T-helper 2 cell treated with Interferon-gamma antibody and Interleukin-4, amounts not matched to agents 100 ng/mL and 5 ng/mL, for 36 hours (primary cell): ENCODE results near the gene LRRC70. TPM values are rescaled to one million over a fixed set of nuclear protein-coding genes. Genes with fewer than 3 reads are reported as not detected.
"Not testable (repeated sequence)": the region's sequence is repeated elsewhere in the genome, so short reads cannot be mapped to it uniquely, and the experiment has no call there.

Experiments used
- intact Hi-C: fragments of 100-400 bp; cut with micrococcal nuclease; formaldehyde crosslinking; loops from one replicate; pipeline ENCODE4 v1.15.1; 2023
- total RNA-seq: library from RNA; stranded (reverse); gene quantifications from 2 replicates; pipeline ENCODE4 v1.2.3, GENCODE V29; 2022

Gene LRRC70, protein sequence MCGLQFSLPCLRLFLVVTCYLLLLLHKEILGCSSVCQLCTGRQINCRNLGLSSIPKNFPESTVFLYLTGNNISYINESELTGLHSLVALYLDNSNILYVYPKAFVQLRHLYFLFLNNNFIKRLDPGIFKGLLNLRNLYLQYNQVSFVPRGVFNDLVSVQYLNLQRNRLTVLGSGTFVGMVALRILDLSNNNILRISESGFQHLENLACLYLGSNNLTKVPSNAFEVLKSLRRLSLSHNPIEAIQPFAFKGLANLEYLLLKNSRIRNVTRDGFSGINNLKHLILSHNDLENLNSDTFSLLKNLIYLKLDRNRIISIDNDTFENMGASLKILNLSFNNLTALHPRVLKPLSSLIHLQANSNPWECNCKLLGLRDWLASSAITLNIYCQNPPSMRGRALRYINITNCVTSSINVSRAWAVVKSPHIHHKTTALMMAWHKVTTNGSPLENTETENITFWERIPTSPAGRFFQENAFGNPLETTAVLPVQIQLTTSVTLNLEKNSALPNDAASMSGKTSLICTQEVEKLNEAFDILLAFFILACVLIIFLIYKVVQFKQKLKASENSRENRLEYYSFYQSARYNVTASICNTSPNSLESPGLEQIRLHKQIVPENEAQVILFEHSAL
- total RNA-seq = 0.98 and 1.3 TPM in 2 replicates

DNA sequence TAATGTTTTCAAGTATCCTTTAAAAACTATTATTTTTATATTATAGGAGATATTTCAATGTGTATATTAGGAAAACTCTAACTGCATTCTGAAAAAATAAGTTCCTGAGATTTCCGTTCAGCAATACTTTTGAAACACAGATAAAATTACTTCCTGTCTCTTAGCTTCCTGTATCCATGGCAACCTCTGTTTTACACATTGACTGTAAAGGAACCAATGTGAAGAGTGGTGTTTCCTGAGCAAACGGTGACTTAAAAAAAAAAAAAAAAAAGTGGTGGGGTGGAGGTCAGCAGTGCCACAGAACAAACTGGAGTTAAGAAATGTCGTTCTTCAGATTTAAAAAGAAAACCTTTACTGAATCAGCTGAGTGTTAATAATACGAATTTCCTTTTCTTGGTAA is at the start of gene LRRC70:
Gene LRRC70 (plus strand): TSS at position 280 of the 400 bp plus-strand sequence. CDS start 620 bp downstream, outside the sequence.
- intact Hi-C loops = loop anchor here (1.0 to 10.0 kb wide), 3 partner anchors 94 to 291 kb away; no protein-coding TSS in a partner anchor

DNA sequence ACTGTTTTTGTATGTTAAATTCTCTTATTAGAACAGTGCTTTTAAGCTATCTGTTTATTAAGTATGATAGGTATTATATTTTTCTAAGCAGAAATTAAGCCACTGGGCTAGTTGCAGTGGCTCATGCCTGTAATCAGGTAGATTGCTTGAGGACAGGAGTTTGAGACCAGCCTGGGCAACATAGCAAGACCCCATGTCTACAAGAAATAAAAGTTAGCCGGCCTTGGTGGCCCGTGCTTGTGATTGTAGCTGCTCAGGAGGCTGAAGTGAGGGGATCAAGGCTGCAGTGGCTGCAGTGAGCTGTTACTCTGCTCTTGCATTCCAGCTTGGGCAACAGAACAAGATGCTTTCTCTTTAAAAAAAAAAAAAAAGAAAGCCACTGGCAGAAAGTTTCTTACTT is 45.0 kb upstream of the LRRC70 start:
- intact Hi-C loops = no loop called here

DNA sequence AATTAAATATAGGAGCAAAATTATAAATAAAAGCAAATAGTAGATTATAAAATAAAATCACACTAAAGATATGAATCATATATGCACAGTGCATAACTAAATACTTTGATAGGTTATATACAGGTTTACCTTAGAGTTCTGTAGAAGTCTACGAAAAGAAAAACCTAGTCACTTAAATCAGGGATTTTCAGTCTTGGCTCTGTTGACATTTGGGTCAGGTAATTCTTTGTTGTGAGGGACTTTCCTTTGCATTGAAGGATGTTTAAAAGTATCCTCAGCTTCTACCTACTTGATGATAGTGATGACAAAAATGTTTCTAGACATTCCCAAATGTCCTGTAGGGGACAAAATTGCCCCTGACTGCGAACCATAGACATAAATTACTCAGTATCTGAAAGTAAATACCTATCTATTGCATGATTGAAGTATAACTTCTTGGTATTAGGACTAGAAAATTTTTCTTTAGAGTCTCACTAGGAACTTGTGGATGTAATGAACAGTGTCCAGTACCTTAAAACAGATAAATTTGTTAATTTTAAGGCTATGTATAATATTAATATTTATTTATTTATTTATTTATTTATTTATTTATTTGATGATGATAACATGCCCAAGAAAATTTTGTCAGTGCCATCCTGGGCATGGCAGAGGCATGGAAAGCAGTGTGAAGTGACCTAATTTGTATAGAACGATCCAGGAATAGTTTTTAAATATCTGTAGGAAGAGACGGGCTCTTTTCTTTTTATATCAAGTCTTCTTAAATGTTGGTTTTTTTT is 44.0 kb upstream of the LRRC70 start:
- intact Hi-C loops = no loop called here

DNA sequence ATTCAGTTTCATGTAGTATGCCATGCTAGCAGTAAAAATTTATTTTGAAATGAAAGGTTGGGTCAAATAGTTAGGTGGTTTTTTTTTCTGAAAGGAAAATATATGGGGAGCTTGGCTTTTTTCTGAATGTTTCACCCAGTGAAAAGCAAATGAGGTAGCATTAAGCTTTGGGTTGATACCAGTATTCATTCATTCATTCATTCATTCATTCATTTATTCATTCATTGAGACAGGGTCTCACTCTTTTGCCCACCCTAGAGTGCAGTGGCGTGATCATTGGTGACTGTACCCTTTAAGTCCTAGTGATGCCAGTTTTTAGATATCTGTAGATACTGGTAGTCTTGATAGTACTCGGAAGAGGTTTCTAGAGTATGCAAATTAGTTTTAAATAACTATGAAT is 42.4 kb upstream of the LRRC70 start:
- intact Hi-C loops = no loop called here

DNA sequence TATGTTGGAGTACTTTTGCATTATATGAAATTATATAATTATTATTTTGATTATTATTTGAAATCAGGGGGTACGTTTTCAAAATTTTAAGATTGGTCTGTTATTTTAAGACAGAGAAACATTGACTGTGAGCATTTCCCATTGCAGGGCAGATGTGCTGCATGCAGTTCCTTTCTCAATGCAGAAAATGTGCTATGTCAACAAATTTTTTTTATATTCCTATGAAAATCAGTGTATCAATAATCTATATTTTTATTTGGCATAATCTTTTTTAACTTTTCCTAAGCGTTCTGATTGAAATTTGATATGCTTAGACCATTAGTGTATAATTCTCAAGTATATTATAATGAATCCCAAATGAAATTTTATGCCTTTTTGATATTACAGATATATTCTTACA is 41.8 kb upstream of the LRRC70 start:
- intact Hi-C loops = no loop called here

DNA sequence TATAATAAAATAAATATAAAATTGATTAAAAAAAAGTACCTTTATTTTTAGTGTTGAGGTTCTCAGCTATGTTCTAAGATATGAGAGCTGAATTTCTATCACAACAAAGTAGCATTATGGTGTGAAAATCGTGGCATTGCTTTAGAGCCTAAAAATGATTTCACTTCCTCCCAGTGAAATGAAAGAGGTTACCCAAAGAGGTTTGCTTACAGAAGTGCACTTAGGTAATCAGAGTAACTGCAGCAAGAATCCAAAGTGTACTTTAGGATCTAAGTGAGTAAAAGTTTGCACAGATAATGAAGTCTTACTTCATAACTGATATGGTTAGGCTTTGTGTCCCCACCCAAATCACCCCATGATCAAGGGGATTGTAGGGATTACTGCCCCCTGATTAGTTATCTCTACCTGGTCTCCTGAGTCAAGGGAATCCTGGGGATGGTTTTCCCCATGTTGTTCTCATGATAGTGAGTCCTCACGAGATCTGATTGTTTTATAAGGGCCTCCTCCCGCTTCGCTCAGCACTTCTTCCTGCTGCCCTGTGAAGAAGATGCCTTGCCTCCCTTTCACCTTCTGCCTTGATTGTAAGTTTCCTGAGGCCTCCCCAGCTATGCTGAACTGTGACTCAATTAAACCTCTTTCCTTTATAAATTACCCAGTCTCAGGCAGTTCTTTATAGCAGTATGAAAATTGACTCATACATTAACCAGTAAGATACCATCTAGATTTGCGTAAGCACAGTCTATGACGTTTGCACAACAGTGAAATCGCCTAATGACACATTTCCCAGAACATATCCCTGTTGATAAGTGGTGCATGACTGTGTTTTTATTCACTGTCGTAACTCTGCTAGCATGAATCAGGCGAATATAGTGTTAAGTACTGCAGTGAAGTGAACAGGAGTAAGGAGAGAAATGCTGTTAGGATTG is 40.3 kb upstream of the LRRC70 start:
- intact Hi-C loops = no loop called here

DNA sequence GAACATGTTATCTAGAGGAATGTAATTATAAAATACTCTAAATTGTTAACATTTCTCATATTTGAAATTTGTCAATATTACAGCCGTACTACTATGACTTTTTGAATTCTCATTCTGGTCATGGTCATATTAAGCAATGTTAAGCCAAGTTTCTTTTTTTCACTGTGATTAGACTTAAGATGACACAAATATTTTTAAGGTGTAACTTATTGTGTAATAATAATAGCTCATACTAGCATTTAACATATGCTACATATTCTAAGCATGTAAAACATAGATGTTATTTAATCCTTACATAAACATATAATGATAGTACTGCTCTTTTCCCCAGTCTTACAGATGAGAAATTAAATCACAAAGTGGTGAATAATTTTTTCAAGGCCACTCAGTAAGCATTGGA is 35.9 kb upstream of the LRRC70 start:
- intact Hi-C loops = no loop called here

DNA sequence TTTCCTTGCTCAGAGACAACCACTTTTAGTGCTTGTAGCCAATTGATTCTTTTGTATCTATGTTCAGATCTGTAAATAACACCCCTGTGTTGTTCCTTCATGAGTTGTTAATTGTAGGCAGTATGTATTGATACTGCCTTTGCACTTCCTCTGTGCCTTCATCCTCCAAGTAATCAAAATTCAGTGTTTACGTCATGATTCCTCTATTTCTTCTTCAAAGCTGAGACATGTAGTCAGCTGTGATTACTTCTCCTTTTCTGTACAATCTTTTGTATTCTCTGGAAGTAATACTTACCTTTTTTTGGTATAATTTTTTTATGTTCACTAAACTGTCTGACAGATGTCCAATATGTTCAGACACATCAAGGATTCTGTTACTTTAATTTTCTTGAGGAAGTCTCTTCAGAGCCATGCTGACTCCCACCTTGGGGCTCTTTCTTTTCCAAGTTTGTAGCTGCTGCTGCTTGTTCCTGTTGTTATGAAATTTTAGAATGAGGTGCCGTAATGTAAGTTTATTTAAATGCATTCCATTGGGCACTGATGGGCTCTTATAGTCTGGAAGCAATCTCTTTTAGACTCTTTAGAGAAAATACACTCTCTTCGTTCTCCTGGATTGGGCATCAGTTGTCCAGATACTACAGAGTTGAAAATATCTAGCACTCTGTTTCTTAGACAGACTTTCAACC is 30.5 kb upstream of the LRRC70 start:
- intact Hi-C loops = no loop called here

DNA sequence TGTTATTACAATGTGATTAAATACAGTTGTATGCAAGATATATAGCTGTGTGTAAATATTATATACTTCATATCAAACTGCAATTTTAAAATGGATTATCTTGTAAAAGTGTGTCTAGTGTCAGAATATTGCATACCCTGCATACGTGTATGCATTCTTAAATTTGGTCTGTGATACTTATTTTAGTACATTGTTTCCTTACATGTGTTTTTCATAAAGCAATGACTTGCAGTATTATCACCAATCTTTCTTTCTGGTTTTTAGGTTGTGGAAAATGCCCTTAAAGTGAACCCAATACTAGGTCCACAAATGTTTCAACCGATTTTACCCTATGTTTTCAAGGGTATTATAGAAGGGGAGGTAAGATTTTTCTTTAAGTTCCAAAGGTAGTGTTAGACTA is 28.5 kb upstream of the LRRC70 start:
- intact Hi-C loops = no loop called here

DNA sequence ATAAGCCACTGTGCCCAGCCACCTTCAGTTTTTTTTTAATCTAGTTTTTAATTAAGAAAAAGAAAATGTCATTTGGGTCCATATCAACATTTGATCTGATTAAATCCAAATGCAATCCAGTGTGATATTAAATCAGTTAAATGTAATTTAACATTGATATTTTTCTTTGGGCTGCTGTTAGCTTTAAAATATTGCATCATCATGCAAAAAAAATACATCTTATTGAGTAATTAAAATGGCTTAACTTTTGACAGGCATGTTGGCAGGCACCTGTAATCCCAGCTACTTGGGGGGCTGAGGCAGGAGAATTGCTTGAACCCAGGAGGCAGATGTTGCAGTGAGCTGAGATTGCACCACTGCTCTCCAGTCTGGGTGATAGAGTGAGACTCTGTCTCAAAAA is 22.7 kb upstream of the LRRC70 start:
- intact Hi-C loops = no loop called here

DNA sequence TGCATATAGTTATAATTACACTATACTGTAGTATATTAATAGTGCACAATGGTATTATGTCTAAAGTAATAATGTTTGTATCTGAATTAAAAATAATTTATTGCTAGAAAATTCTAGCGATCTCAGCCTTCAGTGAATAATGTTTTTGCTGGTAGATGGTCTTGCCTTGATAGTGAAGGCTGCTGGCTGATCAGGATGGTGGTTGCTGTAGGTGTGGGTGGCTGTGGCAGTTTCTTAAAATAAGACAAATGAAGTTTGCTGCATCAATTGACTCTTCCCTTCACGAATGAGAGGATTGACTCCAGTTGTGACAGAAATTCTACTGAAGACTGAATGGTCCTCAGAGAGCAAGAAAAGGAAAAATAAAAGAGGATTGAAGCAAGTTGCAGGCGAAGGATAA is 19.7 kb upstream of the LRRC70 start:
- intact Hi-C loops = no loop called here

DNA sequence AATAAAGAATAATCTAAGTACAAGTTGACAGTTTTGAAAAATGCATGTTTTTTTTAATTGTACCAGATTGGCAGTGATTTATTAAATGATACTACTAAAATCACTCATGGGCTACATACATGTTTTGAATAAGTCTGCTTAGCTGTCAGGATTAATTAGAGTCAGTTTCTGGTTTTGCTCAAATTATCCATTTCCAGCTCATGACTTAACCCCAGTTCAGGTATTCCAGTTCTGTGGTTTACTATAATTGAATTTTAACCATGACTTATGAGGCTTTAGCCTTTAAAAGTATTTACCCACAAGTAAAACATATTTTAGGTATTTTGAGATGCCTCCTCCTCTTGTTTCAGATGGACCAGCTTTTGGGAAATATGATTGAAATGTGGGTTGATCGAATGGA is 17.8 kb upstream of the LRRC70 start:
- intact Hi-C loops = no loop called here

DNA sequence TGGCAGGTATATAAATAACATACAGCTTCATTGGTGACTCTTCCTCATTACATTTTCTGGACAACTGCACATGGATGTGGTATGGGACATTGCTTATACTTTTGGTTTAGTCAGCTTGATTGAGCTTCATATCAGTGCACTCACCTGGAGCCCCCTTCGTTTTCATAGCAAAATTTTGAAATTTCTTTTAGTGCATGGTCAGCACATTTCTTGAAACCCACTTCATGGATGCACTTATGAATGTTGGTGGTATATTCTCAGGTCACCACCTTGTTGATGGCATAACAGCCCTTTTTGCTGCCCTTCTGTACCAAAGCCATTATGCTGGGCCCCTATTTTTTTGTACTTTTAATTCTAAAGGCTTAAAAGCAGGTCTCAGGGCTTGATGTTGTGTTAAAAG is 16.7 kb upstream of the LRRC70 start:
- intact Hi-C loops = no loop called here

DNA sequence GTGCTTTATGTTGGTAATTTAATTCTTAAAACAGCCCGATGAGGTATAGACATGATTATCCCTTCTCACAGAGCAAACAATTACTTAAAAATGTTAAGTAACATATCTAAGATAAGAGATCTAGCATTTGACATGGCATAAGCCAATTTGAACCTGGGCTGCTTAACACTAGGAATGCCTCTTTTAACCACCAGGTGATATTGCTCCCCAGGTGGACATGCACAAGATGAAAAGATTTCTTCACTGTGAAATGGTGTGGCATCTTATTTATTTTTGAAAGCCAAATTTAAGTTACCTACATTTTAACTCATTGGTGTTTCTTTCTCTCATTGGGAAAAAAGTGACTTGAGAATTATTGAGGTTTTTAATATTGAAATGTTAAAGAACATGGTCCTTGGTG is 15.8 kb upstream of the LRRC70 start:
- intact Hi-C loops = no loop called here

DNA sequence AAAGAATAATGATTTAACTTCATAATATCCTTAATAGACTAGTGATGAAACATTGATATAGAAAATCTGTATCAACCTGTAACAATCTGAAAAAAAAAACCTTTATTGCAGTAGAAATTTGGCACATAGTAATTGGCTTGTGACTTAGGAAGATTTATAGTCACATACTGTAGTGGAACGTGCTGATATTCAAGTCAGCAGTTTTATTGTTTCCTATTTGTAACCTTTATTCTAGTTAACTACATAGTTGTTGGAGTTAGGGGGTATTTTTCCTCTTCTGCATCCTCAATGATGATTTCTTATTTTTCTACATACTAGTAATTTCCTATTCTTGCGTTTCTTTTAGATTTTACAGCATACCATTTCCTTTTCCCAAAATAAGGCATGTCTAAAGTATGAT is 14.5 kb upstream of the LRRC70 start:
- intact Hi-C loops = no loop called here

DNA sequence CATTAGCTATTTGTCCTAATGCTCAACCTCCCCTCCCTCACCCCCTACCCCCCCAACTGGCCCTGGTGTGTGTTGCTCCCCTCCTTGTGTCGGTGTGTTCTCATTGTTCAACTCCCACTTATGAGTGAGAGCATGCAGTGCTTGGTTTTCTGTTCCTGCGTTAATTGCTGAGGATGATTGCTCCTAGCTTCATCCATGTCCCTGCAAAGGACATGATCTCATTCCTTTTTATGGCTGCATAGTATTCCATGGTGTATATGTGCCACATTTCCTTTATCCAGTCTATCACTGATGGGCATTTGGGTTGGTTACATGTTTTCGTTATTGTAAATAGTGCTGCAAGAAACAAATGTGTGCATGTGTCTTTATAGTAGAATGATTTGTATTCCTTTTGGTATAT is 12.9 kb upstream of the LRRC70 start:
- intact Hi-C loops = not testable (repeated sequence)

DNA sequence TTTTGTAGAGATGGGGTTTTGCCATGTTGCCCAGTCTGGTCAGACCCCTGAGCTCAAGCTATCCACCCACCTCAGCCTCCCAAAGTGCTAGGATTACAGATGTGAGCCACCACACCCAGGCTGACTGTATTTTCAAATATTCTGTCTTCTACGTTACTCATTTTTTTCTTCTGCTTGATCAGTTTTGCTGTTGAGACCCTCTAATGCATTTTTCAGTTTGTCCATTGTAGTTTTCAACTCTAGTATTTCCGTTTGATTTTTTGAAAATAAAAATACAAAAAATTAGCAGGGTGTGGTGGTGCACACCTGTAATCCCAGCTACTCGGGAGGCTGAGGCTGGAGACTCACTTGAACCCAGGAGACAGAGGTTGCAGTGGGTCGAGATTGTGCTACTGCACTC is 10.5 kb upstream of the LRRC70 start:
- intact Hi-C loops = no loop called here

DNA sequence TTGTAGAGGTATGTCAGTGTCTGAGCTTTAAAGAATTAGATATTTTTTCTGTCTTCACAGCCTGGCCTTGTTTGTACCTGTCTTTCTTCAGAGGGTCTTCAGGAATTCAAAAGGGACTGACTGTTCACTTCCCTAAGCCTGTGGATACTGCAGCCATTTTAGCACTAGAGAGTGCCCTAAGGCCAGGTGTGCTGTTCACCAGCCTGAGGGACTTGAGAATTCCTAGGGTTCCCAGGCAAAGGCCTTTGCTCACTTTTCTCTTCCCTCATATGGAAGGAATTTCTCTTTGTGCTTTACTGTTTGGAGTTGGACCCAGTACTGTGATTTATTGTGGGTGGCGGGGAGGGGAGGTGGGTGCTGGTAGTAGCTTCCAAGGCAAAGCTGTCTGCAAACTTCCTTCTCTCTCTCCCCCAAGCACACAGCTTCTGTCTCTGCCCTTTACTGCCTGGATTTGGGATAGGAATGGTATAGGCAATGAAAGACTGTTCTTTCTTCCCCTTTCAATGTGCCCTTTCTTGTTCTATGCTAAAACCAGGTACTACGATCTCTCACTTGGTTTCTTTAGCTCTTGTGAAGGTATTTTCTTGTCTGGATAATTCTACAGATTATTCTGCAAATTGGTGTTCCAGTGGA is 9.7 kb upstream of the LRRC70 start:
- intact Hi-C loops = no loop called here

DNA sequence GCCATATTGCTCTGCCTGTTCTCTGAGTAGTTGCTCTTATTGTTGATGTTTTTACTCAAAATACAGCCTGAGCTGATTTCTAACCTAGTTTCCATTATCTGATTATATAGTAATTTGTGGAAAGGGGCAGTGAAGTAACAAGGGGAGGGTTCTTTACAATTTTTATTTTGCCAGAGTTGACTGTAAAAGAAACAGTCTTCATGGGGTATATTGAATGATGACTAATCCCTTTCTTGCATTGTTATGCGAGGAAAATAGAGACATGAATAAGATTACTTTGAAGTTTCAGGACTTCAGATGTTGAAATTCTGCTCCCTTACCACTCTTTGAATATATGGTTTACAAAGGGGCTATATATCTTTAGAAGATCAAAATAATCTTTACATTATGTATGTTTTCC is 9.1 kb upstream of the LRRC70 start:
- intact Hi-C loops = no loop called here

DNA sequence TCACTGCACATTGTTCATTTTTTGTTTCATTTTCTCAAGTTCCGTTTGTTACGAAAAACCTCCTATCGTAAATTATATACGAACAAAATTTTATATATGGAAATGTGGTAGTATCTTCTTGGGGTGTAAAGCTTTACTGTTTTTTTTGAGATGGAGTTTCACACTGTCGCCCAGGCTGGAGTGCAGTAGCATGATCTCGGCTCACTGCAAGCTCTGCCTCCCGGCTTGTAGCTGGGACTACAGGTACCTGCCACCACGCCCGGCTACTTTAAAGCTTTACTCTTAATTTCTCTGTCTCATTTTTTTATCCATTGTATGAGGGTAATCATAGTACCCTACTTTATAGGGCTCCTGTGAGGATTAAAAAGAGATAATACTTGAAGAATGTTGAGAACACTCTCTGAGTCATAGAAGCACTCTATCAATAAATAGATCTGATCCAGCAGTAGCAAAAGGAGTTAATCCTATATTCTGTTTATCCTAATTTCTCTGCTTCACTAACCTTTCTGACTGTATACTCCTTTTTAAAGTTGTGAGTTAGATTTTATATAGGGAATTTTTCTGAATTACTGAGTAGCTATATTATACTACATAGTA is 5.6 kb upstream of the LRRC70 start:
- intact Hi-C loops = loop anchor here (10.0 kb wide), 1 partner anchor 88 kb away; no protein-coding TSS in a partner anchor
